ENCODE data around the gene HORMAD2. TPM values are rescaled to one million over a fixed set of nuclear protein-coding genes. Genes with fewer than 3 reads are reported as not detected.

Gene HORMAD2
- total RNA-seq, 1 donor from 2014 or later = not detected

DNA sequence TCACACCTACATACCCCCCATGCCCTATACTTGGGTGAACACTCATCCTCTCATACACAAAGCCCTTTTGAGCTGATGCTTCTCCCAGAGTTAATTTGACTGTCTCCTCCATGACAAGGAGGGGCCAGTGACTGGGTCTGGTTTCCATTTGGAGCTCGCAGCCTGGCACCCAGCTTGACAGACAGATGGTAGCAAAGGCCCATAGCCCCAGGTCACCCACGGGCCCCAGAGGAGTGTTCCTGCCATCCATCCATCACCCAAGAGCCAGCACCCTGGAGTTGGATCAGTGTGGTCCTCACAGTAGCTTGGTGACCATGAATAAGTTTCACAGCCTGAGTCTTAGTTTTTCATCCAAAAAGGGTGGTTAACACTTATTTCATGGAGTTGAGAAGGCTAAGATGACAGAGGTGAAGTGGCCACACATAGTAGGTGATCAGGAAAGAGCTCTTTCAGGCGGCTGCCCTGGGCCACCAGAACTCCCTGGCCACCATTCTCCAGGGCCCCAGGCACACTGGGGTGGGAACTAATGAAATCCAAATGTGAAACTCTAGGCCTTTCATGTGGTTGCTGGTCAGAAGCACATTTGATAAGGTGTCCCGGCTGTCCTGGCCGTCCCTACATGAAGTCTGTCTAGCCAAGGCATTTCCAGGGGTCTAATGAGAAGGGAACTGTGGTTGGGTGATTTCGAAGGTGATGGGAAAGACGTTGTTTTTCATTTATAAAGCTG lies 123.9 kb downstream of the HORMAD2 start:
- Mint-ChIP-seq H3K4me3 (no peak overlapping the region), H3K27ac (peak overlapping the region; percentile 99), H3K36me3 (peaks cover 1% of the 10 kb centered on the region), H3K4me1 (peaks cover 67% of the 10 kb centered on the region), H3K27me3 (ENCODE audit: low read depth) (no peaks in the 10 kb centered on the region), H3K9me3 (peaks cover 8% of the 10 kb centered on the region)
- DNase-seq (ENCODE audit: low spot score in 2 of 2, unreplicated experiment in 2 of 2) = no peak
- TF ChIP-seq, protein P1, sequence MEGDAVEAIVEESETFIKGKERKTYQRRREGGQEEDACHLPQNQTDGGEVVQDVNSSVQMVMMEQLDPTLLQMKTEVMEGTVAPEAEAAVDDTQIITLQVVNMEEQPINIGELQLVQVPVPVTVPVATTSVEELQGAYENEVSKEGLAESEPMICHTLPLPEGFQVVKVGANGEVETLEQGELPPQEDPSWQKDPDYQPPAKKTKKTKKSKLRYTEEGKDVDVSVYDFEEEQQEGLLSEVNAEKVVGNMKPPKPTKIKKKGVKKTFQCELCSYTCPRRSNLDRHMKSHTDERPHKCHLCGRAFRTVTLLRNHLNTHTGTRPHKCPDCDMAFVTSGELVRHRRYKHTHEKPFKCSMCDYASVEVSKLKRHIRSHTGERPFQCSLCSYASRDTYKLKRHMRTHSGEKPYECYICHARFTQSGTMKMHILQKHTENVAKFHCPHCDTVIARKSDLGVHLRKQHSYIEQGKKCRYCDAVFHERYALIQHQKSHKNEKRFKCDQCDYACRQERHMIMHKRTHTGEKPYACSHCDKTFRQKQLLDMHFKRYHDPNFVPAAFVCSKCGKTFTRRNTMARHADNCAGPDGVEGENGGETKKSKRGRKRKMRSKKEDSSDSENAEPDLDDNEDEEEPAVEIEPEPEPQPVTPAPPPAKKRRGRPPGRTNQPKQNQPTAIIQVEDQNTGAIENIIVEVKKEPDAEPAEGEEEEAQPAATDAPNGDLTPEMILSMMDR (IDR thresholded peaks at IDR 0.05; ENCODE audit: unreplicated experiment) = no peak

DNA sequence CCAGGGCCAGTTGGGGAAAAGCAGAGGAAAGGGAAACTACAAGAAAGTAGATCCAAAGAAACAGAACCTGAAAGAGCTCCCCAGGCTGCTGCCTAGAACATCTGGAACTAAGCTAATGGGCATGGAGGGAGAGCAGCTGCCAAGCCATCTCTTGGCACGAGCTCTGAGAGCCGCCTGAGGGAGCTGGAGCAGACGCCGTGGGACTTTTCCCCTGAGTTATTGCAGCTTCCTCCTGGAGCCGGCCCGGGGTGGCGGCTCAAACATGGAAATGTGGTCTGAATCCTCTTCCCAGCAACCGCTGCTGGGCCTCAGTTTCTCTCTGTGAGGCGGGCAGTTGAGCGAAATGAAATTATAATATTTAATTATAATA lies 124.5 kb downstream of the HORMAD2 start:
- TF ChIP-seq, protein P1 (IDR thresholded peaks at IDR 0.05; ENCODE audit: unreplicated experiment) = no peak
- H3K27ac Mint-ChIP-seq = peak overlapping the region; percentile 99

DNA sequence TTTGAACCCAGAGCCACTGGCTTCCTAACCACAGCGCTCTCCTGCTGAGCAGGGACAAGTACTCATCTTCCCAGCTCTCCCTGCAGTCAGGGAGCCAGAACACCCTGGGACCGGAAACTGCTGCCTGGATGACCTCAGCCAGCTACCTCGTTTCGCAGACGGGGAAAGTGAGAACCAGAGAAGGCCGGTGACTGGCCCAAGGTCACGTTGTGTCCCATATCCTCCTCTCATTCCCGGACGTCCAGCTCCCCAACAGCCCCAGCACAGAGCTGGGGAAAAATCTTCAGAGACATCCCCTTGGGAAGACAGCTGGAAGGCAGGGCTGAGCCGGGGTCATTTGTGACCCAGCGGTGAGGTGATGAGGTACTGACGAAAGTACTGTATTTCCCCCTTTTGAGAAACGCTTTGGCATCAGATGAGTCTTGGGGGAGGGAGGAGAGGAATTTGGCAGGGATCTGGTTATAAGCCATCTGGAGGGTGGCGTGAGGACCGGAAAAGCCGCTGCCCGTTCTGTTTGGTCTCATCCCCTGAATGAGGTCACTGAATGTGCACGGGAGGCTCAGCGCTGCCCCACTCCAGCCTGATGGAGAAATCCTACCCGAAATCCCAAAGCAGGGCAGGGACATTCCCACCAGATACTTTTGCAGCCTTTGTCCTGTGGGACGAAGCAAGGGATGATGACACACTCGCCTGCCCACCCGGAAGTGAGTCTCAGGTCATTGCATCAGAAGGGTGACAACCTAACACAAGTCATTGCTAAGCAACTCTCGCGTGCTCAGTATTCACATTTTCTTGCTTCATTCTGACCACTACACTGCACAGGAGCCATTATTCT lies 125.2 kb downstream of the HORMAD2 start:
- TF ChIP-seq, protein P1 (IDR thresholded peaks at IDR 0.05; ENCODE audit: unreplicated experiment) = no peak
- Mint-ChIP-seq H3K27me3 (ENCODE audit: low read depth) (no peaks in the 10 kb centered on the region), H3K27ac (peak overlapping the region; percentile 100), H3K4me1 (peaks cover 72% of the 10 kb centered on the region), H3K9me3 (peaks cover 8% of the 10 kb centered on the region), H3K4me3 (no peak overlapping the region), H3K36me3 (peaks cover 1% of the 10 kb centered on the region)
- DNase-seq (ENCODE audit: low spot score in 2 of 2, unreplicated experiment in 2 of 2) = no peak

More for the DNA sequence above, 124.5 kb downstream of the HORMAD2 start:
- Mint-ChIP-seq H3K27me3 (ENCODE audit: low read depth) (no peaks in the 10 kb centered on the region), H3K4me3 (no peak overlapping the region), H3K9me3 (peaks cover 8% of the 10 kb centered on the region), H3K36me3 (peaks cover 1% of the 10 kb centered on the region), H3K4me1 (peaks cover 65% of the 10 kb centered on the region)
- DNase-seq (ENCODE audit: low spot score in 2 of 2, unreplicated experiment in 2 of 2) = no peak

- DNase-seq (ENCODE audit: low spot score in 2 of 2, unreplicated experiment in 2 of 2) = peak; percentile 53 to 72
- Mint-ChIP-seq H3K27me3 (ENCODE audit: low read depth) (no peaks in the 10 kb centered on the region), H3K9me3 (peaks cover 5% of the 10 kb centered on the region), H3K27ac (peak overlapping the region; percentile 100), H3K4me1 (peaks cover 78% of the 10 kb centered on the region), H3K36me3 (no peaks in the 10 kb centered on the region), H3K4me3 (no peak overlapping the region)
- TF ChIP-seq, protein P1 (IDR thresholded peaks at IDR 0.05; ENCODE audit: unreplicated experiment) = no peak
These were observed 126.7 kb downstream of the HORMAD2 start for GRCh38 chr22:30206944-30207343.

GRCh38 chr22:30208631-30209603 lies 128.7 kb downstream of the HORMAD2 start:
- no peak for DNase-seq (ENCODE audit: low spot score in 2 of 2, unreplicated experiment in 2 of 2)
- Mint-ChIP-seq H3K36me3 (no peaks in the 10 kb centered on the region), H3K27ac (peak overlapping the region; percentile 100), H3K27me3 (ENCODE audit: low read depth) (no peaks in the 10 kb centered on the region), H3K4me1 (peaks cover 73% of the 10 kb centered on the region), H3K9me3 (no peaks in the 10 kb centered on the region), H3K4me3 (no peak overlapping the region)
- TF ChIP-seq, protein P1 (IDR thresholded peaks at IDR 0.05; ENCODE audit: unreplicated experiment) = no peak
